Body of pancreas (tissue), 4 donors: ENCODE data around the gene ADRA1B. TPM values are rescaled to one million over a fixed set of nuclear protein-coding genes. Genes with fewer than 3 reads are reported as not detected.

Experiments used
- ATAC-seq: fragments of 150-250 bp; one replicate; pipeline ENCODE4 v1.9.1; 2016
- DNase-seq, 4 donors: peaks; one replicate each; pipeline ENCODE4 v3.0.0-alpha.2; 2019
- H3K27ac ChIP-seq, 4 donors: fragments of 200-600 bp; sonication (generic); 1 replicate in 3 of 4; 2 replicates in 1 of 4; pipeline versions ENCODE4 v1.5.1 to v1.6.1; 2016 to 2019; ENCODE audit warnings: mild to moderate bottlenecking in 1 of 4, mixed read lengths in 1 of 4, moderate library complexity in 1 of 4
- H3K27me3 ChIP-seq, 2 donors: fragments of 200-600 bp; sonication (generic); one replicate each; pipeline ENCODE4 v1.6.0; 2016; ENCODE audit warnings: mild to moderate bottlenecking in 1 of 2
- H3K36me3 ChIP-seq, 2 donors: fragments of 200-600 bp; sonication (generic); replicated peaks in 1 of 2; 2 replicates each; pipeline ENCODE4 v1.5.1; 2016; ENCODE audit warnings: low read depth in 2 of 2; ENCODE audit not compliant: insufficient read depth in 1 of 2
- H3K4me1 ChIP-seq: fragments of 200-600 bp; sonication (generic); one replicate; pipeline ENCODE4 v1.6.0; 2016
- H3K4me3 ChIP-seq, 2 donors: fragments of 200-600 bp; sonication (generic); 1 replicate in 1 of 2; 2 replicates in 1 of 2; pipeline ENCODE4 v1.5.1; 2016 to 2019
- H3K9me3 ChIP-seq, 3 donors: fragments of 200-600 bp; sonication (generic); 1 replicate in 2 of 3; 2 replicates in 1 of 3; pipeline ENCODE4 v1.5.1; 2016
- CTCF ChIP-seq, 7 experiments: fragments of 450-650 bp in 4 of 7; fragments of 200-600 bp in 3 of 7; sonication (generic) in 3 of 7; IDR thresholded peaks; one replicate each; pipeline ENCODE4 v1.5.1; 2016 to 2019; ENCODE audit warnings: antibody characterized with exemption in 7 of 7
- POLR2A ChIP-seq, 3 donors: fragments of 450-650 bp; IDR thresholded peaks; one replicate each; pipeline ENCODE4 v1.6.1; 2016; ENCODE audit warnings: antibody characterized with exemption in 3 of 3, mild to moderate bottlenecking in 2 of 3
- WGBS, 2 donors: methylation state at CpG; one replicate each; pipeline ENCODE4 v1.1.5; 2017; 5-methylcytosine and 5-hydroxymethylcytosine counted together
- intact Hi-C: fragments of 100-400 bp; cut with DNase I; formaldehyde crosslinking; loops from one replicate; pipeline ENCODE4 v1.15.1; 2023
- total RNA-seq, 2 donors: library from RNA; depleted of rRNA; stranded (reverse); fragments of >200 nt; gene quantifications; one replicate each; pipeline ENCODE4 v1.1.0, GENCODE V29; 2016

The ADRA1B gene
- total RNA-seq, 2 donors from 2014 or later = 0.26 to 4.0 TPM

- intact Hi-C loops = no loop called here
- Histone ChIP-seq H3K36me3 (no peaks in the 10 kb centered on the region), H3K27me3 (peaks cover 0 to 7% of the 10 kb centered on the region in 2 donors), H3K4me1 (peaks cover 16% of the 10 kb centered on the region), H3K4me3 (no peak overlapping the region), H3K27ac (no peak overlapping the region), H3K9me3 (no peaks in the 10 kb centered on the region)
- DNase-seq = no peak
- peak; percentile 30 for ATAC-seq
- TF ChIP-seq CTCF (IDR thresholded peaks at IDR 0.05) (no peak), POLR2A (IDR thresholded peaks at IDR 0.05) (no peak)
- WGBS, 2 donors = 51% methylated on average over 4 of the region's 4 CpGs
These were observed 4.1 kb upstream of the ADRA1B start for GRCh38 chr5:159912033-159912800.

- no peaks in the 10 kb centered on the region for H3K36me3 ChIP-seq
- H3K4me3 ChIP-seq = no peak overlapping the region
- DNase-seq (peak in 1 of 4 donors; percentile 31), ATAC-seq (peak; percentile 29)
- peaks cover 23% of the 10 kb centered on the region for H3K4me1 ChIP-seq
- TF ChIP-seq CTCF (IDR thresholded peaks at IDR 0.05) = no peak
- no peak for TF ChIP-seq POLR2A (IDR thresholded peaks at IDR 0.05)
- intact Hi-C loops = no loop called here
- peaks cover 0 to 7% of the 10 kb centered on the region in 2 donors for H3K27me3 ChIP-seq
- H3K27ac ChIP-seq = no peak overlapping the region
- 38 to 45% methylated on average over 6 of the region's 6 CpGs for WGBS, 2 donors
- no peaks in the 10 kb centered on the region for H3K9me3 ChIP-seq
These were observed 3.2 kb upstream of the ADRA1B start for GRCh38 chr5:159913048-159913447.

- Histone ChIP-seq H3K27ac (no peak overlapping the region), H3K9me3 (no peaks in the 10 kb centered on the region), H3K4me1 (peaks cover 23% of the 10 kb centered on the region), H3K27me3 (peaks cover 0 to 7% of the 10 kb centered on the region in 2 donors), H3K4me3 (no peak overlapping the region), H3K36me3 (no peaks in the 10 kb centered on the region)
- intact Hi-C loops = no loop called here
- DNase-seq (no peak), ATAC-seq (no peak)
- TF ChIP-seq POLR2A (IDR thresholded peaks at IDR 0.05) (no peak), CTCF (IDR thresholded peaks at IDR 0.05) (no peak)
These were observed 2.8 kb upstream of the ADRA1B start for GRCh38 chr5:159913501-159913900.

GRCh38 chr5:159916841-159917761, 819 bp downstream of the ADRA1B start:
- TF ChIP-seq POLR2A (IDR thresholded peaks at IDR 0.05) (no peak), CTCF (IDR thresholded peaks at IDR 0.05) (no peak)
- Histone ChIP-seq H3K4me3 (no peak overlapping the region), H3K27ac (no peak overlapping the region), H3K4me1 (peaks cover 23% of the 10 kb centered on the region), H3K27me3 (peaks cover 0 to 7% of the 10 kb centered on the region in 2 donors), H3K9me3 (no peaks in the 10 kb centered on the region), H3K36me3 (no peaks in the 10 kb centered on the region)
- ATAC-seq (no peak), DNase-seq (no peak)
- 84 to 86% methylated on average over 33 to 35 of the region's 36 CpGs for WGBS, 2 donors
- intact Hi-C loops = no loop called here
